AG04450 (cell line): ENCODE results near the gene IQCH. TPM values are rescaled to one million over a fixed set of nuclear protein-coding genes. Genes with fewer than 3 reads are reported as not detected.
"Not testable (repeated sequence)": the region's sequence is repeated elsewhere in the genome, so short reads cannot be mapped to it uniquely, and the experiment has no call there.

Source experiments
- CTCF ChIA-PET: fragments of 300-600, 350-600 bp; formaldehyde crosslinking; extraction: SDS; loops from one replicate; lab custom pipeline; 2022; ENCODE audit warnings: antibody characterized with exemption, inconsistent platforms; lab: Charles Lee
- POLR2A ChIA-PET: fragments of 350-600 bp; formaldehyde crosslinking; extraction: SDS; loops from one replicate; lab custom pipeline; 2021; ENCODE audit warnings: antibody characterized with exemption, inconsistent platforms; lab: Yijun Ruan, JAX
- DNase-seq: peaks from one replicate; pipeline ENCODE4 v3.0.0-alpha.2; 2011; ENCODE audit warnings: low read depth, low spot score
- H3K27ac ChIP-seq: one replicate; pipeline ENCODE4 v1.5.1; 2012; ENCODE audit warnings: low read depth, low read length, control low read depth
- H3K27me3 ChIP-seq: one replicate; pipeline ENCODE4 v1.6.0; 2012; ENCODE audit warnings: low read length; ENCODE audit not compliant: control insufficient read depth, insufficient read depth
- H3K4me3 ChIP-seq: 2 replicates; pipeline ENCODE4 v1.5.1; 2011; ENCODE audit warnings: mild to moderate bottlenecking, low read depth, low read length, control low read depth
- H3K9me3 ChIP-seq: 2 replicates; pipeline ENCODE4 v1.5.1; 2012; ENCODE audit warnings: low read length; ENCODE audit not compliant: control insufficient read depth, insufficient read depth
- CTCF ChIP-seq: IDR thresholded peaks from 2 replicates; pipeline ENCODE4 v1.5.1; 2011; ENCODE audit warnings: low read depth, low read length, control low read depth, inconsistent platforms
- polyA plus RNA-seq: library from polyadenylated mRNA; depleted of rRNA; stranded (reverse); fragments of >200 nt; gene quantifications from 2 replicates; pipeline ENCODE4 v1.2.3, GENCODE V29; 2011

The IQCH gene
- polyA plus RNA-seq, 1 experiment: 0.95 TPM

- ChIA-PET CTCF (no interaction called here), POLR2A (no interaction called here)
- no peak for TF ChIP-seq CTCF
- DNase-seq: no peak
- Histone ChIP-seq H3K4me3 (no peak overlapping the region), H3K27ac (no peak overlapping the region), H3K9me3 (peaks cover 3% of the 10 kb centered on the region; the same call in 1 of the 2 replicates), H3K27me3 (no peaks in the 10 kb centered on the region)
These were observed 95.5 kb downstream of the IQCH start for GRCh38 chr15:67350042-67350441.

GRCh38 chr15:67358391-67358790 is 103.8 kb downstream of the IQCH start:
- no peak overlapping the region for H3K4me3 ChIP-seq
- no peaks in the 10 kb centered on the region for H3K27me3 ChIP-seq
- ChIA-PET CTCF (no interaction called here), POLR2A (no interaction called here)
- no peak for TF ChIP-seq CTCF
- H3K9me3 ChIP-seq: no peaks in the 10 kb centered on the region
- no peak overlapping the region for H3K27ac ChIP-seq
- DNase-seq: no peak

GRCh38 chr15:67358812-67359211 is 104.2 kb downstream of the IQCH start:
- Histone ChIP-seq H3K4me3 (no peak overlapping the region), H3K9me3 (no peaks in the 10 kb centered on the region), H3K27ac (no peak overlapping the region), H3K27me3 (no peaks in the 10 kb centered on the region)
- no peak for DNase-seq
- TF ChIP-seq CTCF: no peak
- ChIA-PET CTCF (interaction anchor here (1.4 kb wide), 1 partner anchor 75 kb away, joined by 3 read pairs; no protein-coding TSS in a partner anchor), POLR2A (no interaction called here)

GRCh38 chr15:67359431-67360079 is 105.0 kb downstream of the IQCH start:
- no peaks in the 10 kb centered on the region for H3K9me3 ChIP-seq
- no peak overlapping the region for H3K27ac ChIP-seq
- CTCF ChIA-PET: interaction anchor here (1.4 kb wide), 1 partner anchor 74 kb away, joined by 3 read pairs; no protein-coding TSS in a partner anchor
- TF ChIP-seq CTCF: no peak
- H3K27me3 ChIP-seq: no peaks in the 10 kb centered on the region
- no peak overlapping the region for H3K4me3 ChIP-seq
- POLR2A ChIA-PET: no interaction called here
- no peak for DNase-seq

GRCh38 chr15:67361100-67361499 is 106.5 kb downstream of the IQCH start:
- TF ChIP-seq CTCF: no peak

GRCh38 chr15:67363712-67364111 is 109.1 kb downstream of the IQCH start:
- CTCF ChIA-PET, DNase-seq, H3K4me3 ChIP-seq, H3K9me3 ChIP-seq, H3K27me3 ChIP-seq, H3K27ac ChIP-seq, POLR2A ChIA-PET: not testable (repeated sequence)

More at GRCh38 chr15:67361100-67361499, 106.5 kb downstream of the IQCH start:
- no peaks in the 10 kb centered on the region for H3K27me3 ChIP-seq
- H3K4me3 ChIP-seq: no peak overlapping the region
- no peak overlapping the region for H3K27ac ChIP-seq
- no peak for DNase-seq
- H3K9me3 ChIP-seq: no peaks in the 10 kb centered on the region
- ChIA-PET POLR2A (no interaction called here), CTCF (no interaction called here)
